NK-92 (cell line): ENCODE results near the gene VIP.
"Not testable (repeated sequence)": the region's sequence is repeated elsewhere in the genome, so short reads cannot be mapped to it uniquely, and the experiment has no call there.

Experiments used
- DNase-seq: peaks from one replicate; lab custom pipeline; 2025; ENCODE audit not compliant: unreplicated experiment; lab: John Stamatoyannopoulos, UW

The VIP gene

DNA sequence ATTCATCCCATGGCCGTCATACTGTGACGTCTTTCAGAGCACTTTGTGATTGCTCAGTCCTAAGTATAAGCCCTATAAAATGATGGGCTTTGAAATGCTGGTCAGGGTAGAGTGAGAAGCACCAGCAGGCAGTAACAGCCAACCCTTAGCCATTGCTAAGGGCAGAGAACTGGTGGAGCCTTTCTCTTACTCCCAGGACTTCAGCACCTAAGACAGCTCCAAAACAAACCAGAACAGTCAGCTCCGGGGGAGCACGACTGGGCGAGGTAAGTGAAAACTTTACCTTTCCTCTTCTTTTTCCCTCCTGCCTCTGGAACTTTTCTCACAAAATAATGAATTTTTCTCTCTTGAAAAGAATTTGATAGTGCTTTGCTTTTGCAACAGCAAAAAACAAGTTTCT lies at the start of gene VIP:
TSS of gene VIP (plus strand) at position 104 of the 400 bp plus-strand sequence. CDS start 1,381 bp downstream, outside the sequence.
- no peak for DNase-seq

DNA sequence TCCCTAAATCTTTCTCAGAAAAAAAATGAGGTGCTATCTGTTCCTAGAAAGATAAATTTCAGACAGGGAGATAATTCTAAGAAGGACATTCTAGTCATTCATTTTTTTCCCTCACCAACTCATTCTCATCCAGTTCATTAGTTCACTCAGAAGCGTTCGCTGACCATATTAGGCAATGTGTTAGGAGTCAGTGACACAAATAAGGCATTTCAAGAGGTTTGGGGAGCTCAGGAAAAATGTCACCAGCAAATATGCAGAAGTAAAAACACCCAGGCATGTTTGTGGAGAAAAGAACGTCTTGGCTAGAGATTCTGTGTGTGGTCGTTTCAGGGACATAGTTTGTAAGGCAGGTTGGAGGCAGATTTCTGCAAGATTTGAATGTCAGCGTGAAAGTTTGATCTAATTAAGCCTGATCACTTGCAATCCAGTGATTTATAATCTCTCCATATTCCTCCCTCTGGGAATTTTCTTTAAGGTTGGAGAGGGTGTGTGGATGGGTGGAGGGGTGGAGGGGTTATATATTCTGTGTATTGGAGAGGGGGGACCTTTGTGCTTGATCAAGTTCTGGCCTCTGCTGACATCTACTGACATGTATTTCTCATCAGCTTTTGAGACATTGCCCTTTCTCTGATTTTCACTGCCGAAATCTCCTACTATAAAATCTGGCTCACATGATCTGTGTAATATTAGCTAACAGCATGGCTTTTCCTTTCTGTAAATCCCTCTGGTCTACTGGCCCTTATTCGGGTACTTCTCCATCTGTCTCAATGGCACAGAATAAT lies 49.3 kb upstream of the VIP start:
- no peak for DNase-seq

DNA sequence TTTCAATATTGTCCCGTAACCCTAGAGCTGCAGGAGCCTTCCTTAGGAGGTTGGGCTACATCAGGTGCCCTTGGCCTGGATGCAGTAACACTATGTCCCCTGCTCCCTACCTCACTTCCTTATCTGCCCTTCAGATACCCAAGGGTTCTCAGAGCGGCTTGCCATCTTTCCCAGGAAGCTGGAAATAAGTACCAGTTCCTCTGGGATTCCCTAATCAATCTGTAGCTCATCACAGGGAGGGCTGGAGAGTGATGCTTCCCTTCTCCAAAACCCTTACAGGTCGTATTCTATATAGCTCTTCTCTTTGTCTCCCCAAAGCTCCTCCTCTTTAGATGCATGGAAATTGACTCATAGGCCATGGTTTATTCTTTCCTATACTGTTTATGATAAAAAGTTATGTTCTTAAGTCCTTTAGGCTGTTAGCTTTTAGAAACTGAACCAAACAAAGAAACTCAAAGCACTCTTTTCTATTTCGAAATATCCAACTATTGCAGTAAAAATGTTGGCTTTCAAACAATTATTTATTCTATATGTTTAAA lies 48.7 kb upstream of the VIP start:
- DNase-seq, result no peak

DNA sequence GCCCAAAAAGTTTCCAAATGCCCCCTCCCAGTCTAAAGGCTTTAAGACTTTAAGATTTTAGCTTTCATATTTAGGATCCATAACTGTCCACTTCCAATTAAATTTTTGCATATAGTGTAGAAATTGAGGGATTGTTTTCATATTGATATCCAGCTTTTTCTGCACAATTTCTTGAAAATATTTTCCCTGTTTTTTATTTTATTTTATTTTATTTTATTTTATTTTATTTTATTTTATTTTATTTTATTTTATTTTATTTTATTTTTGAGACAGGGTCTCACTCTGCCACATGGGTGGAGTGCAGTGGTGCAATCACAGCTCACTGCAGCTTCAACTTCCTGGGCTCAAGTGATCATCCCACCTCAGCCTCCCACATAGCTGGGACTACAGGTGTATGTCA lies 46.8 kb upstream of the VIP start:
- DNase-seq, result not testable (repeated sequence)

DNA sequence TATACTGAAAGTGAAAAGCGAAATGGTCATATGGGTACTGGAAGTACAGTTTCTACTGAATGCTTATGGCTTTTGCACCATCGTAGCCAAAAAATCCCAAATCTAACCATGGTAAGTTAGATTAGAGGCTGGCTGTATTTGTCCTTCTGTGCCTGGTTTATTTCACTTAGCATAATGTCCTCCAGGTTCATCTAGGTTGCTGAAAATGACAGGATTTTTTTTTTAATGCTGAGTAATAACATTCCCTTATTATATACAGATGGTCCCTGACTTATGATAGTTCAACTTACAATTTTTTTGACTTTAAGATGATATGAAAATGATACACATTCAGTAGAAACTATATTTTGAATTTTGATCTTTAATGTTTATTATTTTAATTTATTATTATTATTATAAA lies 45.3 kb upstream of the VIP start:
- no peak for DNase-seq

DNA sequence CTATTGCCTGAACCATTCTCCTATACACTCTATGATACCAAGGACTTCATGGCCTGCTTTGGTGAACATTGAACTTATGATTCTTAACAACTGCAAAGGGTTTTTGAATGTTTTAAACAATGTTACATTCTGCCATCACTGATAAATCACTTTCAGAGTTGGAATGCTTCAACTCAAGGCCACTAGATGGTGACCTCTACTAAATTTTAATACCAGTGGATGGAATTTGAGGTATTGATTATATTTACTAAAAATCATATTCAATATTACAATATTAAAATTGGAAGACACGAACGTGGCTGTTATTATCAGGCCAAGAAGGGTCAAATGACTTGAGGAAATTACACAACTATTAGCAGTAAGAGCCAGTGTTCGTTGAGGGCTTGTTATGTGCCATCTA lies 34.3 kb upstream of the VIP start:
- DNase-seq, result no peak

DNA sequence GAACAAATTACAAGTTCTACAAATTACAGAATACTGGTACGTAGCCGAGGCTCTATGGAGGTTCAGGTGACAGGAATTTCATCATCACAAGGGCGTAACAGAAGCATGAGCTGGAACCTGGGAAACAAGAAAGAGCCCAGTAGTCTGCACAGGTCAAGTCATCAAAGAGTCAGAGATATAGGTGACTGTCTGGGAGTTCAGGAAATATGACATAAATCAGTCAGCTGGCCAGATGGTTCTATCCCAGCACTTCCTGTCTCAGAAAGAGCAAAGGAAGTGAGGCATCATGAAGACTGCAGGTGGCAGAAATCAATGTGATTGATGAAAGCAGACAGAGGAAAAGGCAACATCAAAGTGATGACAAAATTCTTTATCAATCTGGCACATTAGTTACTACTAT lies 29.6 kb upstream of the VIP start:
- no peak for DNase-seq

DNA sequence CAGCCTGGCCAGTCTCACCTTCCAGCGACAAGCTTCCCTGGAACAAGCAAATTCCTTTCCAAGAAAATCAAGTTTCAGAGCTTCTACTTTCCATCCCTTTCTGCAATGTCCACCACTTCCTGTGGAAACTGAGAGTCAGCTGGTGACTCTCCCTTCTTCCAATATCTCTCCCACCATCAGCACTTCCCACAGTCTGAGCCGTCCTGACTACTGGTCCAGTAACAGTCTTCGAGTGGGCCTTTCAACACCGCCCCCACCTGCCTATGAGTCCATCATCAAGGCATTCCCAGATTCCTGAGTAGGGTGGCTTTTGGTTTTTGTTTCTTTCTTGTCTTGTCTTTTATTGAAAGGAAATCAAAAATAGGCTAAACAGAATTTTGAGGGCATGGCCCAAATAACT lies 28.6 kb upstream of the VIP start:
- no peak for DNase-seq

DNA sequence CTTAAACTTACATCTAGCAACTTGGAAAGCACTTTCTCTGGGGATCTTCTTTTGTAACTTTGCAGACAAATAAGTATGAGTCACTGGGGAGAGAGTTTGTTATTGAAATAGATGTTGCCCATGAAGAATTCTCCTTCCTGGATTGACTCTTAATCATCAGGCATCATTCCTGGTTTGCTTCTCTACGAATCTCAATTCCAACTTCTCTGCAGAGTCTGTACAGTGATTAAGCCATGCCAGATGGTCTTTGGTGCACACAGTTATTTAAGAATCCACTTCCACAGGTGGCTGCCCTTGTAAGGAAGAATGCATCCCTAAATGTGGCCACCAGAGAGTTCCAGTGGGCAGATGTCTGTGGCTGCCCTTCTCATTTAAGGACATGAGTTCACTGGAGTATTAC lies 27.2 kb upstream of the VIP start:
- DNase-seq, result no peak

DNA sequence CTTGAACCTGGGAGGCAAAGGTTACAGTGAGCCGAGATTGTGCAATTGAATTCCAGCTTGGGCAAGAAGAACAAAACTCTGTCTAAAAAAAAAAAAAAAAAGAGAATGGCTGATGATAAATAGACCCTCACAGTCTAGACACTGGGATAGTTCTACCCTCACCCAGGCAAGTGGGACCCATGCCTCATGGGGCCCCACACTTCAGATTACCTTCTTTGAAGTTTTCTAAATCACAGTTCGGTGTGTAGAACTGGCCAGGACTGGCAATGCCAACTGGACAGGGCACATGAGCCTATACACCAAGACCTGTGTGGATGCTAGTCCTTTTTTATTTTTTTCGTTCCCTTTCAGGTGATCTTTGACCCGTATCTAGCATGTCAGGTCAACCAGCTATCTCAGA lies 24.3 kb upstream of the VIP start:
- no peak for DNase-seq

DNA sequence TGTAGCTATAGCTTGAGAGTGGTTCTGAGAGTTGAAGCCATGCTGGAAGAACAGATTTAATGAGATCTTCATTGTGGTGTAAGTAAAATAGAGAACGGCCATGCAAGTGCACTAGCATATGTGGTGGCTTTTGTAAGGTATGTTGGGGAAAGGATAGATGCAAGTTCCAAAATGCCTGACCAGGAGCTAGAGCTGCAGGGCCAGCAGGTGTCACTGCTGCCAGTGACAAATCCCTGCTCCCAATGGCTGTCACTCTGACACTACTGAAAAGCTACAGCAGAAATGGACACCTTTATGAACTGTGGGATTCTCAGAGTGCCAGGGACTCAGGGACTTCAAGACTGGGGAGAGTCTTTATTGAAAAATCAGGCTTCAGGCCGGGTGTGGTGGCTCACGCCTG lies 23.1 kb upstream of the VIP start:
- no peak for DNase-seq

DNA sequence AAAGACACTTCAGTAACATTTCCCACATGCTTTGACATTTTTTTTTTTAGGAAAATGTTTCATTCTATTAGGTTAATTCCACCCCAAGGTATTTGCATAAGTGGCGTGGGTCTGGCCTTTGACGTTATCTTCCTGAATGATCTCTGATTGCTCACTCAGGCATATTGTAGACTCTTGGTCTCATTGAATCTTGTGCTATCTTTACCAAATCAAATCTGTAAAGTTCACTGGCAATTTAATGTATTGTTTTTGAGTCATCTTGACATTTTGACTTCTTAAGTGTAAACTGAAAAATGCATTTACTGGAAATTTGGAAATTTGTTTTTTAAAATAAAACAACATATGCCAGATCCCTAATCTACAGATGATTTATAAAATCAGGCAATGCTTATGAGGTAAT lies 16.0 kb upstream of the VIP start:
- no peak for DNase-seq

DNA sequence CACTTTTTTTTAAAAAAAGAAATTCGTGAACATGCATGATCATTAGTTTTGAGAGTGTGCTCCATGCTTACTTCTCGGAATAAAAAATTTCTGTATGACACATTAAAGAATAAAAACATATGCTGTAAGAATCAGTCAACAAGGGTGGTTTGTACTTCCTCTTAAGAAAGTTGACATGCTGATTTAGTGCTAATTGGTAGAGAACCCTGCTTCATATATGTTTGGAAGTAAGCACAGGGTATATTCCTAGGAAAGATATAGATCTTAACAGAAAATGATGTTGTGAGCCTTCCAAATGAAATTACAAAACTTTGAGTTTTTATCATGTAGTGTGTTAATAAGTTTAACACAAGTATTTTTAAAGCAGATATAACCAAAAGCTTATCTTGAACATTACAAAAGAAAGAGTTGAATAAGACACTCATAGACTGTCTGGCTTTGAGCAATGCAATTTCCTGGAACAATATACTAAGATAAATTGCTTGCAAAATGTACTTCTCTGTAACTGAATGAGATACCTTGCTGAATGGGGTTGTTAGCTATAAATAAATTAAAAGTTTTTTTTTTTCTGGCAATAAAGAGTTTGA lies 13.8 kb upstream of the VIP start:
- no peak for DNase-seq

DNA sequence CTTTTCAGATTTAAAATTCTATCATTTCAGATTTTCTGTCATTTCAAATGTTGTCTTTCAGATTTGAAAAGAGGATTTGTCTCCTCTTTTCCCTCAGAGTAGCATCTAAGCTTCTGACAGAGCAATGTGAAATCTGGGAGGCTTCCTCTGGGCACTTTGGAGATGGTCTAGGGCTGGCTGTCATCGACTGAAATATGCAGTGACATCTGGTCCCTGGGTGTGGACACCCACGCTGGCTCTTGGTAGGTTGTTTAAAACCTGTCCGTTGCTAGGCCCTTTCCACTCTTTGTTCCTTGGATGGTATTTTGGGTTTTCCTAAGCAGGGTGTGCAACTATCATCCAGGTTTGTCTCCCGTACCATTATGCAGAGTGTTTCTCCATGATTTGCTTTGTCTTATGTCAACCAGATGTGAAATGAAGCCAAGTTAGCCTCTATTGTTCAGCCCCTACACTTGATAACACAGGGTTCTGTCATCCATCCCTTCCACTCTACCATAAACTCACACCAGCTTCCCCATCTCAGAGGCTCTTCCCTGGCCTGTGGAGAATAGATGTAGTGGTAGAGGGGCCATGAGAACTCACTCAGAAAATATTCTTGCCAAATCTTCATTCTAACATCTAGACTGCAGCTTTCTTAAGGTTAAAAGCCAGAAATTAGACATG lies 5.0 kb upstream of the VIP start:
- no peak for DNase-seq

DNA sequence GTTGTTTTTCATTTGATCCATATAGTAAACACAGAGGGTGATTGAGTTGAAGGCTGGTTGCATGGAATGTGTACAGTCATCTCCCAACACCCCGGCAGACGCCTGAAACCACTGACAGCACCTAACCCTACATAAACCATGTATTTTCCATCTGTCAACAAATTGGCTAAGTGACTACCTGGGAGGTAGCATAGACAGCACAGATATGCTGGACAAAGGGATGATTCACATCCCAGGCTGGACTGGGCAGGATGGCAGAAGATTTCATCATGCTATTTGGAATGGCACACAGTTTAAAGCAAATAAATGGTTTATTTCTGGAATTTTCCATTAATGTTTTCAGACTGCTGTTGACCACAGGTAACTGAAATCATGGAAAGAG lies 4.4 kb upstream of the VIP start:
- DNase-seq, result no peak

DNA sequence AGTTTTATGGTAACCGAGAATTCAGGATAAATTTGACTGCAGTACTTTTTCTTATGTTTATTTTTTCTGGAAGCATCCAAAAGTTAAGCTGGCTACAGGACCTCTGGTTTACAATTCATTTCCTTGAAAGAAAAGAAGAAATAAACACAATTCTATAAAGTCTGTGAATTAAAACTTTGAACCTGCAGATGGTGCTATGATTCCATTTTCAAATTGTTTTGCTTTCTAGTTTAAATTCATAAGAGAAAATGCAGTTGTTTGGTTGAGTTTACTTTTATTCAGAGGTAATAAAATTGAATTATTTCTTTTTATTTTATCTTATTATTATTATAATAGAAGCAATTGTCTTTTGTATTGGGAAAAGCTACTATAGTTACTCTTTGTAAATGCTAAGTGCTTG lies 1.8 kb upstream of the VIP start:
- DNase-seq, result no peak

DNA sequence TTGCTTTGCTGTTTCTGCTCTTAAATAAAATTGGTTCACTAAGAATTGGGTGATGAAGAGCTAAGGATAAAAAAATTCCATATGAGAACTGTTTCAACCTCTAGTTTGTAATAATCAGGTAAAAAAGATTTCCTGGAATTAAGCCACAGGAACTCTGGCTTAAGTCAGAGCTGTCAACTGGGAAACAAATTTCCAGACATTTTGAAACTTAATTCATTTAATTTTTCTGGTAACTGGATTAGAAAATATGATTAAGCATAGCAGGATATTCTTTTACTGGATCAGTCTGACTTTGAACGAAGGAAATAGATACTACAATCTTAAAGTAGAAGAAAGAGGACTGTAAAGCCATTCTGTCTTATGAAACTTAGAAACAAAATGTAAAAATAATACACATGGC lies 1.3 kb upstream of the VIP start:
- no peak for DNase-seq

DNA sequence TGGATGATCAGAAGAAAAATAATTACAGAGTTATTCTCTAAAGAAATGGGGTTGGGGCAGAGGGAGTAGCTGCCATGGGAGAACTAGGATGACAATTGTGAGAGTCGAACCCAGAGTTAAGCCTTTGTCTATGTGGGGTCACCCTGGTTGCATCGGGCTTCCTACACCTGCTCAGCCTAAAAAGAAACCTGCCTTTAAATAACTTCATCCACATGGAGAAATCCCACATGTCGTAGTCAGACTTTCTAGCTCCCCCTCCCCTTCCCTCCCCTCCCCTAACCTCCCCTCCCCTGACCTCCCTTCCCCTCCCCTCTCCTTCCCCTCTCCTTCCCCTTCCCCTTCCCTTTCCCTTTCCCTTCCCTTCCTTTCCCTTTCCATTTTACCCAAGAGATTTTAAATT lies 14.7 kb downstream of the VIP start:
- no peak for DNase-seq

DNA sequence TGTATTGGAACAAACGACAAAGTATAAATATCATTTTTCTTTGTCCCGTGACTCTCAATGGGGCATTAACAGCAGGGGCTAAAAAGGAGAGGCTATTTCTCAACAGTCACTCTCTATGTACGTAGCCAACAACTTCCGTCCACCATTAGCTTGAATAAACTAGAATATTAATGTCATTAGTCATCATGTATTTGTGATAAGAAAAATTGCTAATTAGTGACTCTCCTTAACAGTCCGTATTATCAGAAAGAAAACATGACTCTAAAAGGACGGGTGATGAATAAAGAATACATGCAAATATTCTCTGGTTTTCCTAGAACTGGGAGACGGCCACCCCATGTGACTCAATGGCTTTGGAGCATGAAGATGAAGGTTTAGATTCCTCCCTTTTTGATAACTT lies 18.6 kb downstream of the VIP start:
- DNase-seq, result no peak

DNA sequence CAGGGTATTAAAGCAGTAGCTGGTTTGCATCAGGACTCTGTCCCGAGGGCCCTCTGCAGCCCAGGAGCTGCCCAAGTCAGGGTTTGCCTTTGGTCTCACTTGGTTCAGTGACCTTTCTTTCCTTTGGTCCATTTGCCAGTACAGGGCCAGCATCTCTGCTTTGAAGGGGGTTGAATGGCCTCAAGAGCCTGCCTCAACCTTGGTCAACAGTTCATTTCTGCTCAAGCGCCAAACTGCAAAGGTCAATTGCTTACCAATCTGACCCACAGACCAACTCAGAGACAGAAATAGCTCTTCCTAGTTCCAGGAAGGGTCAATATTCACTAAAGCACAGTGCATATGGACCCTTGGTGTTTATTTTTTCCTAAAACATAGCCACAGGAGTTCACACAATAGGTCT lies 19.4 kb downstream of the VIP start:
- DNase-seq, result no peak

DNA sequence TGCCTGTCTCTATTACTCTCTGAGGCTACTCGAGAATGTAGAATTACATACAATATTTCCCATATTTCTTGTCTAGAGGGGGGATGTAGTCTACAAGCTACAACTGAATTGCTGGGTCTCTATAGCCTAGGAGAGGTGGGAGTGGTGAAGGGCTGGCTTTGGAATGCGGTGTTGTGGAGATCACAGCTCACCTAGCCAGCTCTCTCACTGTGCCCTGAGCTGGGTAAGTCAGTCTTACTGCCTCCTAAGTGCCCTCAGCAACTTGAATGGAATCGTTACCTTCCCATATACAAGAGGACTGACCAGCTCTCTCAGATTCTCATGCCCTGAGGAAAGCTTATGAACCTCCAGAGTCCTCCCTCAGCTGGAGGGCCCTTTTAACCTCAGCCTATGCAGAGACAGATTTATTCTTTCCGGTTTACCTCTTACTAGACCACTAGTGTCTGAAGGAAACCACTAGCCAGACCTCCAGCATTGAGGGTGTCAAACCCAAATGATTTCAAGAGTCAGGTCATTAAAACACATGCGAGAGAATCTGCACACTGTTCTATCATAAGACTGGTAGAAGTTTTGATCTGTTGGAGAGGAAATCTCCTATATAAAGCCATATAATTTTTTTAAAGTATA lies 20.6 kb downstream of the VIP start:
- no peak for DNase-seq

DNA sequence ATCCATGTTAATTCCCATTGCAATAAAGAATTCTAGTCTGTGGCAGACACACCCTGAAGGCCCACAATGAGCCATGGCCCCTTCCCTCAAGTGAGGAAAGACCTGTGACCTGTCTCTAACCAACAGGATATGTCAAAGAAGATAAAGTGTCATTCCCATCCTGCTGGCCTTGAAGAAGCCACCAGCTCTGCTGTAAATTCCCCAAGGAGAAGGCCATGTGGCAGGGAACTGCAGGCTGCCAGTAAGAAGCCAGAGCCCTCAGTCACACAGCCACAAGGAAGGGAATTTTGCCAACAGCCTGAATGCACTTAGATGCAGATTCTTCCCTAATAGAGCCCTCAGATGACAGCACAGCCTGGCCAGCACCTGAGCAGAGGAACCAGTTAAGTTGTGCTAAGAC lies 24.8 kb downstream of the VIP start:
- DNase-seq, result no peak
